Erythroblast (primary cell): ENCODE measurements around the gene TSC22D2.

ENCODE experiments used
- GATA1 ChIP-seq: IDR thresholded peaks from 2 replicates; pipeline ENCODE4 v1.6.1; 2011; ENCODE audit warnings: low read depth, mild to moderate bottlenecking, control low read depth, low read length, moderate library complexity
- POLR2A ChIP-seq: IDR thresholded peaks from 2 replicates; pipeline ENCODE4 v1.6.1; 2011; ENCODE audit warnings: mild to moderate bottlenecking, low read length

- TF ChIP-seq POLR2A = no peak
- TF ChIP-seq GATA1 = no peak
Measured at GRCh38 chr3:150363420-150363819, 44.7 kb upstream of the TSC22D2 start.
